Ishikawa (cell line): ENCODE measurements around the gene RAPGEF5.

Source experiments
- CEBPB ChIP-seq: IDR thresholded peaks from 2 replicates; pipeline ENCODE4 v1.6.1; 2012
- CREB1 ChIP-seq: IDR thresholded peaks from 2 replicates; pipeline ENCODE4 v1.6.1; 2012; ENCODE audit warnings: low read depth
- EGR1 ChIP-seq: IDR thresholded peaks from 2 replicates; pipeline ENCODE4 v1.6.1; 2012
- EP300 ChIP-seq: IDR thresholded peaks from 2 replicates; pipeline ENCODE4 v1.6.1; 2012; ENCODE audit warnings: borderline replicate concordance
- FOXM1 ChIP-seq: IDR thresholded peaks from 2 replicates; pipeline ENCODE4 v1.6.1; 2012; ENCODE audit warnings: low read depth, borderline replicate concordance
- RAD21 ChIP-seq: IDR thresholded peaks from 2 replicates; pipeline ENCODE4 v1.6.1; 2012; ENCODE audit warnings: low read depth
- TAF1 ChIP-seq: IDR thresholded peaks from 2 replicates; pipeline ENCODE4 v1.6.1; 2012; ENCODE audit warnings: low read depth, mild to moderate bottlenecking
- TCF12 ChIP-seq: IDR thresholded peaks from 2 replicates; pipeline ENCODE4 v1.6.1; 2012; ENCODE audit warnings: low read depth
- TEAD4 ChIP-seq: IDR thresholded peaks from 2 replicates; pipeline ENCODE4 v1.6.1; 2012
- YY1 ChIP-seq: IDR thresholded peaks from 2 replicates; pipeline ENCODE4 v1.6.1; 2012; ENCODE audit warnings: low read depth
- ZBTB7A ChIP-seq: IDR thresholded peaks from 2 replicates; pipeline ENCODE4 v1.6.1; 2012; ENCODE audit warnings: low read depth
- TF ChIP-seq, protein P1 (sequence below): IDR thresholded peaks from 2 replicates; pipeline ENCODE4 v1.6.1; 2012
- TF ChIP-seq, protein P2 (sequence below): IDR thresholded peaks from 2 replicates; pipeline ENCODE4 v1.6.1; 2012; ENCODE audit warnings: low read depth, mild to moderate bottlenecking
- TF ChIP-seq, protein P3 (sequence below): IDR thresholded peaks from 2 replicates; pipeline ENCODE4 v1.6.1; 2012

DNA sequence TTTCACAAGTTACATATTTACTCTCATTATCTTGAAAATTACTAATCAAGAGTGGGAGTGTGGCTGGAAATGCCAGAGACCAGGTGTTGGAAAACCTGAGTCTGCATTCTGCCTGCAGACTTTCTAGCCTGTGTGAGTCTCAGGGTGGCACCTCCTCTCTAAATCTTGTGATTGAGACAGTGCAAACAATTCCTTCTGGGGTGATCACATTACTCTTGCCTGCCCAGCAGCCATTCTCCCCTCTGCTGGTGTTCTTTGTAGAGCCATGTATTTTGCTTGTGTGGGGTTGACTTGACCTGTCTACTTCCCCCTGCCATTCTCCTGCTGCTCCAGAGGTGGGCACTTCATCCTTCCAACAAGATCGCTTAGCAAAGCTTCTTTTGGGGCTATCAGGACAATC, 101.1 kb downstream of the RAPGEF5 start:
- no peak for TF ChIP-seq YY1
- no peak for TF ChIP-seq TAF1
- TF ChIP-seq ZBTB7A: no peak
- no peak for TF ChIP-seq EP300
- no peak for TF ChIP-seq EGR1
- no peak for TF ChIP-seq CEBPB
- TF ChIP-seq, protein P1, sequence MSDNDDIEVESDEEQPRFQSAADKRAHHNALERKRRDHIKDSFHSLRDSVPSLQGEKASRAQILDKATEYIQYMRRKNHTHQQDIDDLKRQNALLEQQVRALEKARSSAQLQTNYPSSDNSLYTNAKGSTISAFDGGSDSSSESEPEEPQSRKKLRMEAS: no peak
- TF ChIP-seq CREB1: no peak
- no peak for TF ChIP-seq RAD21
- TF ChIP-seq, protein P2, sequence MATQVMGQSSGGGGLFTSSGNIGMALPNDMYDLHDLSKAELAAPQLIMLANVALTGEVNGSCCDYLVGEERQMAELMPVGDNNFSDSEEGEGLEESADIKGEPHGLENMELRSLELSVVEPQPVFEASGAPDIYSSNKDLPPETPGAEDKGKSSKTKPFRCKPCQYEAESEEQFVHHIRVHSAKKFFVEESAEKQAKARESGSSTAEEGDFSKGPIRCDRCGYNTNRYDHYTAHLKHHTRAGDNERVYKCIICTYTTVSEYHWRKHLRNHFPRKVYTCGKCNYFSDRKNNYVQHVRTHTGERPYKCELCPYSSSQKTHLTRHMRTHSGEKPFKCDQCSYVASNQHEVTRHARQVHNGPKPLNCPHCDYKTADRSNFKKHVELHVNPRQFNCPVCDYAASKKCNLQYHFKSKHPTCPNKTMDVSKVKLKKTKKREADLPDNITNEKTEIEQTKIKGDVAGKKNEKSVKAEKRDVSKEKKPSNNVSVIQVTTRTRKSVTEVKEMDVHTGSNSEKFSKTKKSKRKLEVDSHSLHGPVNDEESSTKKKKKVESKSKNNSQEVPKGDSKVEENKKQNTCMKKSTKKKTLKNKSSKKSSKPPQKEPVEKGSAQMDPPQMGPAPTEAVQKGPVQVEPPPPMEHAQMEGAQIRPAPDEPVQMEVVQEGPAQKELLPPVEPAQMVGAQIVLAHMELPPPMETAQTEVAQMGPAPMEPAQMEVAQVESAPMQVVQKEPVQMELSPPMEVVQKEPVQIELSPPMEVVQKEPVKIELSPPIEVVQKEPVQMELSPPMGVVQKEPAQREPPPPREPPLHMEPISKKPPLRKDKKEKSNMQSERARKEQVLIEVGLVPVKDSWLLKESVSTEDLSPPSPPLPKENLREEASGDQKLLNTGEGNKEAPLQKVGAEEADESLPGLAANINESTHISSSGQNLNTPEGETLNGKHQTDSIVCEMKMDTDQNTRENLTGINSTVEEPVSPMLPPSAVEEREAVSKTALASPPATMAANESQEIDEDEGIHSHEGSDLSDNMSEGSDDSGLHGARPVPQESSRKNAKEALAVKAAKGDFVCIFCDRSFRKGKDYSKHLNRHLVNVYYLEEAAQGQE: no peak
- no peak for TF ChIP-seq TCF12
- TF ChIP-seq FOXM1: no peak
- no peak for TF ChIP-seq TEAD4
- TF ChIP-seq, protein P3, sequence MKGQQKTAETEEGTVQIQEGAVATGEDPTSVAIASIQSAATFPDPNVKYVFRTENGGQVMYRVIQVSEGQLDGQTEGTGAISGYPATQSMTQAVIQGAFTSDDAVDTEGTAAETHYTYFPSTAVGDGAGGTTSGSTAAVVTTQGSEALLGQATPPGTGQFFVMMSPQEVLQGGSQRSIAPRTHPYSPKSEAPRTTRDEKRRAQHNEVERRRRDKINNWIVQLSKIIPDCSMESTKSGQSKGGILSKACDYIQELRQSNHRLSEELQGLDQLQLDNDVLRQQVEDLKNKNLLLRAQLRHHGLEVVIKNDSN: no peak
